Measurements from ENCODE around the gene FOXP1. TPM values are rescaled to one million over a fixed set of nuclear protein-coding genes. Genes with fewer than 3 reads are reported as not detected.

Gene FOXP1
- polyA plus RNA-seq, 1 donor (not counting 4 experiments of a cell fraction or from before 2014, with no cell fraction given), result 14.6 TPM

DNA sequence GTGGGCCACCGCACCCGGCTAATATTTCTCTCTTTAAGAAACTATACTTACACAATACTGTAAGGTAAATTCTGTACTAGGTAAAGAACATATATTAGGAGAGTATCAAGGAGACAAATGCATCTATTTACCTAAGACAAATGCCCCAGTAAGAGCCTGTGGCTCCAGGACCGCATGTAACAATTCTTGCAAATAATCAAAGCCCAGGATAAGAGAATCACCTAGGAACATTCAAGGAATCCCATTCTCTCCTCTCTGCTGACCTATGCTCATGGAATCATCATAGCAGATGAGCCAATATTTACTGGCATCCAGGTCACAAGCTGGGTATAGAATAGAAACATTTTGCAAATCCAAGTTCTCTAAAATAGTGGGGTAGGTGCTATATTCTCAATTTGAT is 347.7 kb downstream of the FOXP1 start:
- Histone ChIP-seq H3K9me1 (ENCODE audit: control insufficient read depth, extremely low read depth, insufficient read depth, low read length) (no peaks in the 10 kb centered on the region), H2AFZ (ENCODE audit: control insufficient read depth, low read length) (no peak overlapping the region), H3K27ac (ENCODE audit: control insufficient read depth, insufficient read depth, low read length) (no peak overlapping the region), H3K4me3 (ENCODE audit: control insufficient read depth in 2 of 3, extremely low read depth in 1 of 3, insufficient read depth in 2 of 3, low read depth in 1 of 3, low read length in 3 of 3) (no peak overlapping the region), H4K20me1 (ENCODE audit: control insufficient read depth, extremely low read depth, insufficient read depth, low read length) (no peaks in the 10 kb centered on the region), H3K4me1 (ENCODE audit: control insufficient read depth, extremely low read depth, insufficient read depth, low read length) (no peaks in the 10 kb centered on the region), H3K9me3 (ENCODE audit: control insufficient read depth, low read depth, low read length) (no peaks in the 10 kb centered on the region), H3K79me2 (ENCODE audit: control insufficient read depth, insufficient read depth, low read length) (no peaks in the 10 kb centered on the region), H3K9ac (ENCODE audit: control insufficient read depth, extremely low read depth, insufficient read depth, low read length) (no peak overlapping the region), H3K36me3 (ENCODE audit: control insufficient read depth in 2 of 2, extremely low read depth in 1 of 2, insufficient read depth in 2 of 2, low read length in 2 of 2) (no peaks in the 10 kb centered on the region), H3K27me3 (ENCODE audit: control insufficient read depth, extremely low read depth, insufficient read depth, low read length) (no peaks in the 10 kb centered on the region), H3K4me2 (ENCODE audit: control insufficient read depth, extremely low read depth, insufficient read depth, low read depth, low read length) (no peak overlapping the region)
- DNase-seq (ENCODE audit: low read depth, low spot score) (no peak), FAIRE-seq (no peak)
- TF ChIP-seq, protein P1, sequence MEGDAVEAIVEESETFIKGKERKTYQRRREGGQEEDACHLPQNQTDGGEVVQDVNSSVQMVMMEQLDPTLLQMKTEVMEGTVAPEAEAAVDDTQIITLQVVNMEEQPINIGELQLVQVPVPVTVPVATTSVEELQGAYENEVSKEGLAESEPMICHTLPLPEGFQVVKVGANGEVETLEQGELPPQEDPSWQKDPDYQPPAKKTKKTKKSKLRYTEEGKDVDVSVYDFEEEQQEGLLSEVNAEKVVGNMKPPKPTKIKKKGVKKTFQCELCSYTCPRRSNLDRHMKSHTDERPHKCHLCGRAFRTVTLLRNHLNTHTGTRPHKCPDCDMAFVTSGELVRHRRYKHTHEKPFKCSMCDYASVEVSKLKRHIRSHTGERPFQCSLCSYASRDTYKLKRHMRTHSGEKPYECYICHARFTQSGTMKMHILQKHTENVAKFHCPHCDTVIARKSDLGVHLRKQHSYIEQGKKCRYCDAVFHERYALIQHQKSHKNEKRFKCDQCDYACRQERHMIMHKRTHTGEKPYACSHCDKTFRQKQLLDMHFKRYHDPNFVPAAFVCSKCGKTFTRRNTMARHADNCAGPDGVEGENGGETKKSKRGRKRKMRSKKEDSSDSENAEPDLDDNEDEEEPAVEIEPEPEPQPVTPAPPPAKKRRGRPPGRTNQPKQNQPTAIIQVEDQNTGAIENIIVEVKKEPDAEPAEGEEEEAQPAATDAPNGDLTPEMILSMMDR (optimal IDR thresholded peaks at IDR 0.05 in 1 of 3, IDR thresholded peaks at IDR 0.05 in 1 of 3, conservative IDR thresholded peaks at IDR 0.05 in 1 of 3; ENCODE audit: extremely low read depth in 1 of 3, insufficient read depth in 2 of 3, low read length in 3 of 3), result no peak
- TF ChIP-seq EZH2 (IDR thresholded peaks at IDR 0.05; ENCODE audit: low read length), result no peak
- dilution Hi-C loops (cut with MboI; ENCODE audit: extremely low pct_ligation_motif_present, low sequenced_read_pairs), result no loop called here

DNA sequence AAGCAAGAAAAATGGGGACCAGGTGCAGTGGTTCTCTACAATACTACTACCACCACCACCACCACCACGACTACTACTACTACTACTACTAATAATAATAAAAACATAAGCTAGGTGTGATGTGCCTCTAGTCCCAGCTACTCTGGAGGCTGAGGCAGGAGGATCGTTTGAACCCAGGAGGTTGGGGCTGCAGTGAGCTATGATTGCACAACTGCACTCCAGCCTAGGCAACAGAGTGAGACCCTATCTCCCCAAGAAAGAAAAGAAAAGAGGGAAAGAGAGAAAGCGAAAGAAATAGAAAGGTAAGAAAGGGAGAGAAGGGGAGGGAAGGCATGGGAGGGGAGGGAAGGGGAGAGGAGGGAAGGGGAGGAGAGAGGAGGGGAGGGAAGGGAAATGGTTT is 350.6 kb downstream of the FOXP1 start:
- dilution Hi-C loops (cut with MboI; ENCODE audit: extremely low pct_ligation_motif_present, low sequenced_read_pairs), result no loop called here

More for the DNA sequence above, 350.6 kb downstream of the FOXP1 start:
- no peak for TF ChIP-seq EZH2 (IDR thresholded peaks at IDR 0.05; ENCODE audit: low read length)
- TF ChIP-seq, protein P1 (optimal IDR thresholded peaks at IDR 0.05 in 1 of 3, IDR thresholded peaks at IDR 0.05 in 1 of 3, conservative IDR thresholded peaks at IDR 0.05 in 1 of 3; ENCODE audit: extremely low read depth in 1 of 3, insufficient read depth in 2 of 3, low read length in 3 of 3), result no peak
- Histone ChIP-seq H3K9me1 (ENCODE audit: control insufficient read depth, extremely low read depth, insufficient read depth, low read length) (no peaks in the 10 kb centered on the region), H3K4me1 (ENCODE audit: control insufficient read depth, extremely low read depth, insufficient read depth, low read length) (no peaks in the 10 kb centered on the region), H4K20me1 (ENCODE audit: control insufficient read depth, extremely low read depth, insufficient read depth, low read length) (no peaks in the 10 kb centered on the region), H3K27ac (ENCODE audit: control insufficient read depth, insufficient read depth, low read length) (no peak overlapping the region), H3K9me3 (ENCODE audit: control insufficient read depth, low read depth, low read length) (no peaks in the 10 kb centered on the region), H3K79me2 (ENCODE audit: control insufficient read depth, insufficient read depth, low read length) (no peaks in the 10 kb centered on the region), H3K9ac (ENCODE audit: control insufficient read depth, extremely low read depth, insufficient read depth, low read length) (no peak overlapping the region), H3K4me2 (ENCODE audit: control insufficient read depth, extremely low read depth, insufficient read depth, low read depth, low read length) (no peak overlapping the region), H3K36me3 (ENCODE audit: control insufficient read depth in 2 of 2, extremely low read depth in 1 of 2, insufficient read depth in 2 of 2, low read length in 2 of 2) (no peaks in the 10 kb centered on the region), H3K27me3 (ENCODE audit: control insufficient read depth, extremely low read depth, insufficient read depth, low read length) (no peaks in the 10 kb centered on the region), H3K4me3 (ENCODE audit: control insufficient read depth in 2 of 3, extremely low read depth in 1 of 3, insufficient read depth in 2 of 3, low read depth in 1 of 3, low read length in 3 of 3) (no peak overlapping the region), H2AFZ (ENCODE audit: control insufficient read depth, low read length) (no peak overlapping the region)
- FAIRE-seq (no peak), DNase-seq (ENCODE audit: low read depth, low spot score) (no peak)

Data from keratinocyte (primary cell).